Amniotic stem cell (primary cell): ENCODE data around the gene PKP4.

Experiments used
- DNase-seq: peaks from one replicate; lab custom pipeline; 2025; lab: John Stamatoyannopoulos, UW

Gene PKP4

DNA sequence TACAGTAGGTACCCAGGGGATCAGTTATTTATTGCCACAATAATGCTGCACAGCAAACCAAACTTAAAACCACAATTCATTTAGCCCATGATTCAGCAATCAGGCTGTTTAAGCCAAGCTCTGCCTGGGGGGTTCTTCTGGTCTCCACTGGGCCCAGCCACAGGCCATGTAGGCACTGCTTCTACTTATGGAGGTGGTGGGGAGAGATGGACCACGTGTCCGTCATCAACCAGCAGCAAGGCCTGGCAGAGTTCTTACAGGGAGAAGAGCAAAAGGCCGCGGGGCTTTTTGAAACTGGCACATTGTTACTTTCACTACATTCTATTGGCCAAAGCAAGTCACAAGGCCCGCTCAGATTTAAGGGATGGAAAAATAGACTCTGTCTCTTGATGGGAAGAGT lies 262.1 kb downstream of the PKP4 start:
- no peak for DNase-seq

DNA sequence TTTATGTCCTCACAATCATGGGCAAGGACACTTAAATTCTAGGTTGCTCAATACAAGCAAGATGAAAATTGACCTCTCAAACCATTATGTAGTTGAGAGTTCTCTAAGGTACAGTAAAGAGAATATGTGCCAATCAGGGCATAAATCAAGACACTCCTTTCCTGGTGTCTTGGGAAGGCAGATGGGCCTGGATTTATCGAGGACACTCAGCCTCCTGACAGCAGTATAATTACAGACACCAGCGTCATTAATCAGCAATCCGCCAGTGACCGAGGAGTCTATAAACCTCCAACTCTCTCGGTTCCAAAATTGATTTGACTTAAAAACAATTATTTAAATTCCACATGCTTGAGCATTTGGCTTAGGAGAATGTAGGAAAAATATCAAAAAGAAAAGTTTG lies 262.7 kb downstream of the PKP4 start:
- no peak for DNase-seq

DNA sequence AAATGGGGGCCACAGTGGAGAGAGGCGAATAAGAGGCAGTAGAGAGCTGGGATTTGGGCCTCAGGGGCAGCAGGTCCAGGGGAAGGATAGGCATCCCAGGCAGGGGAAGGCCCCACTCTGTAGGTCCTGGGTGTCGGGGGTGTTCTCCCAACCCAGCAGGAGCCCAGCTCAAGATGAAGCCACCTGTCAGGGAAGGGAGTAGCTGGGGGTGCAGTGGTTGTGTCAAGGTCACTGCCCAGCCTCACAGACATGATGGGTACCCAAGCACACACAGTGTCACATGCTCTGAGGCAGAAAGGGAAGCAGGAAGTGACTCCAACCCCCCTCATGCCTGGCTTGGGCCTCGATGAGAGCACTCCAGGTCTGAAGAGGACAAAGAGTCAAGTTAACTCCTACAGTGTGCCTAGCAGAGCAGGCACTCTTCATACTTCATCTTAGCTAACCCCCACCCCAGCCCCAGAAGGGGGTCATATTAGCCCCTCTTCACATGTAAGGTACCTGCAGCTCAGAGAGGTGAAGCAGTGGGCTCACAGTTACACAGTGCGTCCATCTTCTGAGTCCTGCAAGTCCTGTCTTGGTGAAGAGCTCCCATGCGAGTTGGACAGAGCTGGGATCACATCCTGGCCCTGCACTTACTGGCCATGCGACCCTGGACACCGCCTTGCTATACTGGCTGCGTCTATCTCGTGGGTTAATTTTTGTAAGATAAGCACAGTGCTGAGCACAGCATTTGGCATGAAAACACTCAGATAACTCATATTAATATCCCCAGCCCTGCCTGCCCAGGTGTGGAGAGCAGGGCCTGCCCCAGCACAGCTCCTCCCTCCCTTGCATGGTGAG lies 265.7 kb downstream of the PKP4 start:
- no peak for DNase-seq

DNA sequence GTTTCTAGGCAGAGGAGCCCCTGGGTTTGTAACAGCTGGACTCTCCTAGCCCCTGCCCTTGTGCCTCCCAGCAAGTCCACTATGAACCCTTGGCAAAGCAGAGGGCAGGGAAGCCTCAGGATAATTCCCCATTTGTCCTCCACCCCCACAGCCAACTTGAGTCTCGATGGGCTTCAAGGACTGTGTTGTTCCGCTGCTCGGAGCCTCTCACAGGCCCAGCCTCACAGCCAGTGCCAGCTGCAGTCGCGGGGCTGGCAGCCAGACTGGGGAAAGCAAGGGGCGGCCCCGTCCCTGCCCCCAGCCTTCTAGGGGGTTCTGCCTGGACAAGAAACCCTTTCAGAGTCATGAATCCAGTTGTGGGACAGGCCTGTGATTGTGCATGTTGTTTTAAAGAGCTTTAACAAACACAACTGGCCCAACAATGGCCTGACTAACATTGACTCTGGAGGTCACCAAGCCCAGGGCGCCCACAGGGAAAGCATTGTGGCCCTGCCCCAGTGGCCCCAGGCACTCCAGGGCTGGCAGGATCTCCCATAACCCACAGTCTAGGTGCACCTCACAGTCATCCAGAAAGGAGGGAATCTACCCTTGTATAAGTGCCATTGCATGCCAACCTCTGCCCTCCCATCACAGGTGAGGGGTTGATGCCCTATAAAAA lies 266.6 kb downstream of the PKP4 start:
- no peak for DNase-seq

DNA sequence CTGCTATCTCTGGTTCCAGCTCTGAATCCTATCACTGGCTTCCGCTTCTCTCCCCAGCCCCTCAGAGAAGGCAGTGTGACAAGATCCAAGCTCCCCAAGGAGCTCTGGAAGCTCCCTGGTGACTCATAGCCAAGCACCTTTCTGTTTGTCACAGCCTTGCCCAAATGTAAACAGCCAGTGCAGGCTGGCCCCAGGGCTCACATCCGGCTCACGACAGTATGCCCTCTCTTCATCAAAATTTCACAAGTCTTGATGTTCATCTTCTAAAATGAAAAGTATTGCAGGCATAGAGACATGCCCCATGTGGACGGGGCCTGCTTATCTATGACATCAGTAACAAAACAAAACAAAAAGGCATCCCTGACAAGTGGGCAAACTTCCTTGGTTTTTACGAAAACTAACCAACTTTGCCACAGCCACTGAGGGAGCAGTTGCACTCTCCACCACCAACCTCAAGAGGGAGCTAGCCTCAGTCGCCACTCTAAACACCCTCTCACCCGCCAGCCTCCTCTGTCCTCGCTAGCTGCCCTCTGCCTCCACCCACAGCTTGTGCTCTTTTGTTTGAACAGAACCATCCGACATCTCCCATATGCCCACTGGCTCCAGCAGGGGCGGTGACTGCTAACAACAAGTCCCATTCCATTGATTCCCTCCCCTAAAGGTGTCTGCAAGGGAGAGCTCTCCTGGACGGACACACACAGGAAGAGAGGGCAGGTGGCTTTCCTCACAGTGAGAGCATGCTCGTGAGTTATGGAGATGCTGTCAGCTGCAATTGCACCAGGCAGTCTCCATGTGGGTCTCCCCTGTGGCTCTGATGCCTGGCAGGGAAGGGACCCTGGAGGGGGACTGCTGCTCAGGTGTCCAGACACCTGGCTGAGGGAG lies 267.4 kb downstream of the PKP4 start:
- DNase-seq, result no peak

DNA sequence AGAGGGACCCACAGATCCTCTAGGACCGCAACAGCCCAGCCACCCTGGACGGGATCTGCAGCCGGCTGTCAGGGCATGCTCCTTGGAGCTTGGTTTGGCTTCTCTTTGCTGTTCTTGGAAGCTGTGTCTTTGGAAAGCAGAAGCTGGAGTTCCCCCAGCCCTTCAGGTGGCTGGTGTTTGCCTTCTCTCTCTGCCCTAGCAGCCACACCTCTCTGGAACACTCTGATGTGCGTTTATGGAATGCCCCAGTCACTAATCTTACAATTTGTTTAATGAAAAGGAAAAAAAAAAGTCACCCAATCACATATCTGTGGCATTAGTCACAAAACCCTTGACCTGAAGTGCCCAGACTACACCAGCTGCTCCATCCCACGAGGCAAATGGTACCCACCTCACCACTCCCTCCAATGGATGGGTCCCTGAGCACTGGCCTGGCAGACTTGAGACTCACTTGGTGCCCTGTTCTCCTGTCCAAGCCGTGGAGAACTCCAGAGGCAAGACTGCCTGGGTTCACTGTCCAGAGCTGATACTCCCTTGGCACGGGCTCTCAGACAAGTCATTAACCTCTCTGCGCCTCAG lies 268.1 kb downstream of the PKP4 start:
- DNase-seq, result no peak

DNA sequence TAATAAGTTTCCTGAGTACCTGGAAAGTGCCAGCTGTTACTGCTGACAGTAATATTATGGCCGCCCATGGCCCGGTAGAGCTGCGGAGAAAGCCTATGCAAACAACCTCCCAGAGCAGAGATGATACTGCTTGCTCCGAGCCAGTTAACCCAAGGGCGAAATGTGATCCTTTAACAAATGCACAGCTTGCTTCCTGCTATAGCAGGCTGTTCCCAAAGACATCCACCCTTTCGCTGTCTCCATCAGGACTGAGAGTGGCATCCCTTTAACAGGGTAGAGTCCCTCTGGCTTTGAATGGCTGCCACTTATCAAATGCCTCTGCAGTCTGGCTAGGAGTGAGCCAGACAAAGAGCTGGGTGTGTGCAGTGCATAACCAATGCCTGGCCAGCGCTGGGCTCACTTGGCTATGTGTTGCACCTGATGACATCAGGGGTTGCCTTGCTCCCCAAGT lies 268.7 kb downstream of the PKP4 start:
- DNase-seq, result no peak

DNA sequence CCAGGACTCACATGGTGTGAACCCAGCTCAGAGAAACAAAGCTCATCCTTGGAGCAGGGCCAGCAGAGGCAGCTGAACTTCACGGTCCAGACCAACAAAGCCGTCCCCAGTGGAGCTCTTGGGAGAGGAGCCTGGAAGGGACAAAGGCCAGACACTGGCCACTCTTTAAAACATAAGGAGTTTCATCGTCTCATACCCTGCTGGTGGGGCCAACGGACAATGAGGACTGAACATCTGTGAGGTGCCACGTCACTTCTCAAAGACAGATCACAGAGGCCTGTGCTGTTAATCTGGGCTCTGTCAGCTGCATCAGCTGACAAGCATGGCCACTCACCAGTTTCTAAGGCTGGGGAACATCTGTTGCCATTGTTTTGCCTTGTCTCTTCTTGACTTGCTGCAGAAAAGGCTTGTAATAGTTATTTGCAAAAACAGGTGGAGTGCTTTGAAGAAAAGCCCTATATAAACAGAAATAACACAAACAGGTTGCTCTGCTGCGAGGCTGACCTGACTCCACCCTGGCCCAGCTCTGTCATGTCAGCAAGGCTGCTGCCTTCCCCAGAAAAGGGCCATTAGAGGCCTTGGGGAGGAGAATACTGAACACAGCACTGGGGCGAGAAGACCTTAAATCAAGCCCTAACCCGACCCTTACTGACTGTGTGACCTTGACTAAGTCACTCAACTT lies 270.3 kb downstream of the PKP4 start:
- no peak for DNase-seq

DNA sequence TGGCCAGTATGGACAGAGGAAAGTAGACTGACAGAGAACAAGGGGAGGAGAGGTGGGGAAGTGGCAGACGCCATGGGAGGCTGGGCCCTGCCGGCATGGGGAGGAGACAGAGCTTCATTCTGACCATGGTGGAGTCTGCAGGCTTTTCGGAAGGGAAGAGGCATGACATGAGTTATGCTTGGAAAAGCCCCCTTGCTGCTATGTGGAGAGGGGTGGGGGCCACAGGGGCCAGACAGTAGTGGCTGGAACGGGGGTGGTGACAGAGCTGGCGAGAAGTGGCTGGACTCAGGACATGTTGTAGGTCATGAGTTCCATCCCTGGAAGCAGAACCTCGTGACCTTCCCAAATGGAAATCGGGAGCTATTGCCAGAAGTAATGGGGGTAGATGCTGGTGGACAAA lies 271.7 kb downstream of the PKP4 start:
- no peak for DNase-seq

DNA sequence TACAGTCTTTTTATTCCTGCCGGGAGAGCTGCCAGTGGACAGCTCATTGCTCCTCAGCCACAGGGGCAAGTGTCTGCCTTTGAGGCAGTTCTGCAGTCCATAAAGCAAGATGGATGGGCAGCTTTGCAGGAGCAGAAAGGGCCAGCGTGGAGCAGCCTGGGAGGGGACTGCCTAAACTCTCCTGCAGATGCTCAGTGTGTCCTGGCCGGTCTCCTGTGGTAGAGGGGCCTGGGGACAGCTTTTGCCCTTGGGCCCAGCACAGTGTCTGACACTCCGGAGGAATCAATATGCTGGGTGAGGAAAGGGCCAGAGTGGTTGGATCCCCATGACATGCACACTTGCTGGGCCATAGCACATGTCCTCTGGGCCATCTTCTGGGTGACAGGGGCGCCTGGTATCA lies 272.7 kb downstream of the PKP4 start:
- DNase-seq, result no peak

DNA sequence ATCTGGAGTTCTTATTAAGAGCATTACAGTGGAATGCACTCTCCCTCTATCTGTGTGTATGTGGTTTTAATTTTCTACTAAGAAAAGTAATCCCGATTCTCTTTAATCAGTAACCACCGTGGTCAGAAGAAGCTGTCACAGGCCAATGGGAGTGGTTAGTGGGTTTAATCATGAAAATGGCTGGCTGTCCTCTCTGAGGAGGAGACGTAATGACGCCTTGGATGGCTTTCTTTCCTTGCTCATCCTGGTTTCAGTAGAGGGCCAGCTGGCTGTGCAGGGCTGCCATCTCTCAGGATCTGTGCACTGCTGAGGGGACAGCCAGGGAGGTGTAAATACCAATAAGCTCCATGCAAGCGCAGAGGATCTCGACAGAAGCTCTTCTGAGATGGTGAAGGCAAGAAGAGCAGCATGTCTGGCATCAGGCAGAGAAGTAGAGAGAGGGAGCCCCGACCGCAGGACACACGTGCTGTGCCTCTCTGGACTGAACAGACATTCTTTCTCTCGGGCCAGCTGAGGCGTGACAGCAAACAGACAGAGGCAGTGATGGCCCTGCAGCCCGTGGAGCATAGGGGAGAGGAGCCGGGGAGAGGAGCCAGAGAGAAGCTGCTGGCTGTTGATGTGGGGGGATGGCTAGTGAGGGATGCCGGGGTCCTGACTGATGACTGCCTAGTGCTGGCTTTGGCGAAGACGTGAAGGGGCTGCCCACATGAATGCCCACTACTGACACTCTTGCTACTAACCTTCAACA lies 273.3 kb downstream of the PKP4 start:
- no peak for DNase-seq

DNA sequence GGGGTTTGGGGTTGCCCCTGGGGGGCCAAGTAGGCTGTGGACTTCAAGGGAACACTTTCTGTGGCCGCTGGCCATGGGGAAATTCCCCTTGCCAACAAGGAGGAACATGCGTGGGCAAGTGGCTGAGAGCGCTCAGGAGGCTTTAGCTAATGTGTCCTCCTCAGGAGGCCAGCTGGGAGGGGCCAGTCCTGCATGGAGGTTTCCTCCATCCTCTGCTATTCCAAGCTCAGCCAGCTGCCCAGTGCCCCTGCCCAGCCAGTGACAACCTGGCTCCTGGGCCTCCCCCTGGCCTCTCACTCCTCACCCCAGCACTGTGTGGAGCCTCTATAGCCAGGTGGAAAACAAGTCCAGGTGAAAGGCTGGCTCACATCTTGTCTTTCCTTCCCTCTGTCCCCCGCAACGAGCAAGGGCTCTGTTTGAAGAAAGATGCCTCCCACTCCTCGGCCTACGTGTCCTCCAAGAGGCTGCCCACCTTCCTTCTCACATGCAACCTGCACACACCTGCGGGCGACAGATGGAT lies 273.9 kb downstream of the PKP4 start:
- no peak for DNase-seq

DNA sequence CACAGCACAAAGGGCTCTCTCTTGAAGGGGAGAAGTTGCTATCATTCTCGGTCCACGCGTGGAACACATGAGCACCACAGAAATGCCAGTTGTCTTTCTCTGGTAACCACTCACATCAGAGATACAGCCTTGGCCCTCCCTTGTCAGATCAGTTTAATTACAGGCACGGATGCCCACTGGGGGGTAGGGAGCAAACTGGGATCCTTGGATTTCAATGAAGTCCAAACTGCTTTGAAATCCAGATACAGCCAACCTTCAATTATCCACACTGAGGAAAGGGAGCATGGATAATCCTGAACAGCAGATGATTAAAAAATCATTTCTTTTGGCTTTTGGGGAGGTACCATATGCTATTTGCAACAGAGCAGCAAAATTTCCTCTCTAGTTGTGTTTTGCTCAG lies 274.6 kb downstream of the PKP4 start:
- DNase-seq, result no peak
